NT2/D1 (cell line): ENCODE data around the gene SPRTN.

Experiments
- DNase-seq: peaks from one replicate; pipeline ENCODE4 v3.0.0-alpha.2; 2011; ENCODE audit warnings: low read depth, low spot score
- H3K27me3 ChIP-seq: 2 replicates; pipeline ENCODE4 v1.6.0; 2011; ENCODE audit warnings: mild to moderate bottlenecking; ENCODE audit not compliant: insufficient read length, insufficient read depth
- H3K36me3 ChIP-seq: 2 replicates; pipeline ENCODE4 v1.6.1; 2011; ENCODE audit warnings: mild to moderate bottlenecking, low read length, mixed read lengths; ENCODE audit not compliant: insufficient read depth, insufficient read length
- H3K4me1 ChIP-seq: 2 replicates; pipeline ENCODE4 v1.5.1; 2011; ENCODE audit not compliant: insufficient read depth, insufficient read length
- H3K4me3 ChIP-seq: 2 replicates; pipeline ENCODE4 v1.5.1; 2011; ENCODE audit warnings: low read depth; ENCODE audit not compliant: insufficient read length
- H3K9ac ChIP-seq: 2 replicates; pipeline ENCODE4 v1.6.0; 2011; ENCODE audit warnings: low read depth; ENCODE audit not compliant: insufficient read length
- H3K9me3 ChIP-seq: 2 replicates; pipeline ENCODE4 v1.5.1; 2011; ENCODE audit warnings: mild to moderate bottlenecking, low read length; ENCODE audit not compliant: insufficient read depth
- SUZ12 ChIP-seq: IDR thresholded peaks from 2 replicates; pipeline ENCODE4 v1.6.1; 2011; ENCODE audit not compliant: insufficient read length, insufficient read depth; ENCODE audit errors: extremely low read depth
- YY1 ChIP-seq: IDR thresholded peaks from 2 replicates; pipeline ENCODE4 v1.6.1; 2011; ENCODE audit not compliant: insufficient read length, insufficient read depth
- ZNF274 ChIP-seq: IDR thresholded peaks from 2 replicates; pipeline ENCODE4 v1.6.1; 2011; ENCODE audit warnings: mild to moderate bottlenecking, low read depth, low read length

The SPRTN gene

GRCh38 chr1:231362325-231362724 is 24.2 kb downstream of the SPRTN start:
- TF ChIP-seq SUZ12 (no peak), ZNF274 (no peak), YY1 (no peak)
- Histone ChIP-seq H3K9ac (no peak overlapping the region), H3K4me1 (no peaks in the 10 kb centered on the region), H3K4me3 (no peak overlapping the region), H3K9me3 (no peaks in the 10 kb centered on the region), H3K36me3 (peaks cover 14% of the 10 kb centered on the region), H3K27me3 (no peaks in the 10 kb centered on the region)
- DNase-seq, result no peak

DNA sequence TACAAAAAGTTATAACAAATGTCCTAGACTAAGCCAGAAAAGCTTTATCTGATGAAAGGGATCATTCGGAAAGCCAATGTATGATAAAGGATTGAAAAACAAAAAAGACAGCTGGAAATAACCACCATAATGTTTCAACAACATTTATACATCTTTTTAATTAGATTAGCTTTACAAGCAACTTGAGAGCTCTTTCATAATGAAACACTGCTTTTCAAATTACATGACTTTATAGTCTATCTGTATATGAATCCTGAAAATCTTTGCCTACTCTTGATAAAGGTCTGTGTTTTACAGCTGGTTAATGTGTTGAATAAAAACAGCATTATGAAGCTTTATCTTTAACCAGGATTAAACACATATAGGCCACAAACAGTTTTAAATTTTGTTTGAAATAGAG is 25.5 kb downstream of the SPRTN start:
- DNase-seq, result no peak
- Histone ChIP-seq H3K9ac (no peak overlapping the region), H3K9me3 (no peaks in the 10 kb centered on the region), H3K4me1 (no peaks in the 10 kb centered on the region), H3K4me3 (no peak overlapping the region), H3K36me3 (peaks cover 14% of the 10 kb centered on the region), H3K27me3 (no peaks in the 10 kb centered on the region)
- TF ChIP-seq YY1 (no peak), ZNF274 (no peak), SUZ12 (no peak)

GRCh38 chr1:231364192-231364591 is 26.1 kb downstream of the SPRTN start:
- no peak for TF ChIP-seq YY1
- no peak for TF ChIP-seq ZNF274
- TF ChIP-seq SUZ12, result no peak
- peaks cover 14% of the 10 kb centered on the region for H3K36me3 ChIP-seq

GRCh38 chr1:231369282-231369681 is 31.2 kb downstream of the SPRTN start:
- DNase-seq, result no peak
- Histone ChIP-seq H3K9me3 (no peaks in the 10 kb centered on the region), H3K9ac (no peak overlapping the region), H3K4me3 (no peak overlapping the region), H3K36me3 (peaks cover 13% of the 10 kb centered on the region), H3K27me3 (no peaks in the 10 kb centered on the region), H3K4me1 (no peaks in the 10 kb centered on the region)
- TF ChIP-seq SUZ12, result no peak
- no peak for TF ChIP-seq YY1
- no peak for TF ChIP-seq ZNF274

More at GRCh38 chr1:231364192-231364591, 26.1 kb downstream of the SPRTN start:
- no peak for DNase-seq
- Histone ChIP-seq H3K9ac (no peak overlapping the region), H3K27me3 (no peaks in the 10 kb centered on the region), H3K4me3 (no peak overlapping the region), H3K9me3 (no peaks in the 10 kb centered on the region), H3K4me1 (no peaks in the 10 kb centered on the region)

- H3K4me1 ChIP-seq, result no peaks in the 10 kb centered on the region
- TF ChIP-seq ZNF274 (no peak), YY1 (no peak)
- no peak for DNase-seq
- H3K4me3 ChIP-seq, result no peak overlapping the region
- H3K9me3 ChIP-seq, result no peaks in the 10 kb centered on the region
- no peak overlapping the region for H3K9ac ChIP-seq
- H3K27me3 ChIP-seq, result no peaks in the 10 kb centered on the region
- H3K36me3 ChIP-seq, result peaks cover 2% of the 10 kb centered on the region
Observed at GRCh38 chr1:231372501-231372900, 34.4 kb downstream of the SPRTN start.

- peaks cover 2% of the 10 kb centered on the region for H3K36me3 ChIP-seq
- H3K9me3 ChIP-seq, result no peaks in the 10 kb centered on the region
- no peak overlapping the region for H3K4me3 ChIP-seq
Observed at GRCh38 chr1:231374394-231374793, 36.3 kb downstream of the SPRTN start.

GRCh38 chr1:231376101-231376500 is 38.0 kb downstream of the SPRTN start:
- Histone ChIP-seq H3K9ac (no peak overlapping the region), H3K27me3 (no peaks in the 10 kb centered on the region), H3K4me3 (no peak overlapping the region), H3K4me1 (no peaks in the 10 kb centered on the region), H3K9me3 (no peaks in the 10 kb centered on the region), H3K36me3 (no peaks in the 10 kb centered on the region)
- DNase-seq, result no peak
- TF ChIP-seq ZNF274 (no peak), SUZ12 (no peak), YY1 (no peak)

More at GRCh38 chr1:231374394-231374793, 36.3 kb downstream of the SPRTN start:
- Histone ChIP-seq H3K27me3 (no peaks in the 10 kb centered on the region), H3K9ac (no peak overlapping the region), H3K4me1 (no peaks in the 10 kb centered on the region)
- TF ChIP-seq ZNF274 (no peak), SUZ12 (no peak), YY1 (no peak)
- DNase-seq, result no peak

DNA sequence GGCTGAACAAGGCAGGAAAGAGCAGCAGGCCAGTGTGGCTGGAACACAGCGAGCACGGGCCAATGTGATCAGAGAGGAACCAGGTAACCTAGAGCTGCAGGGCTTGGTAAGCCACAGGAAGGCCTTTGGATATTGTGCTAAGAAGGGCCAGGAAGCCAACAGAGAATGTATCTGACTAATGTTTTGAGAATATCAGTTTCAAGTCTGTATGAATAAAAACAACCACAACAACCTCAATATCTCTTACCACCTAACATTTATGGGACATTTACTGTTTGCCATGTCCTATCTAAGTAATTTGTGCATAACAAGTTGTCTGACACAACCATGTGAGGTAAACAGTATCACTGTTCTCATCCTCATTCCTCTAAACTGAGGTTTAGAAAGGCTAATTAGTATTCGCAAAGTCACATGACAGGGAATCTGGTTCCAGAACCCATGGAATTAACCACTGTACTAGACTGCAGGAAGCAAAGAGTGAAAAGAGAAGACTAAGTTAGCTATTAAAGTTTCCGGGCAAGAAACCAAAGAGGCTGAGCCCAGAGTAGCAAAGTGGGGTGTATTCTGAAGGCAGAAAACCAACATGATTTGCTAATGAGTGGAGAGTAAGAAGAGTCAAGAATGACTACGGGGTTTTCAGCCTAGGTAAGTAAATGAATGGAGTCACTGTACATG is 38.9 kb downstream of the SPRTN start:
- H3K36me3 ChIP-seq, result no peaks in the 10 kb centered on the region
- no peak overlapping the region for H3K4me3 ChIP-seq
- H3K9me3 ChIP-seq, result no peaks in the 10 kb centered on the region
- TF ChIP-seq ZNF274 (no peak), YY1 (no peak), SUZ12 (no peak)
- H3K9ac ChIP-seq, result no peak overlapping the region
- no peaks in the 10 kb centered on the region for H3K4me1 ChIP-seq
- H3K27me3 ChIP-seq, result no peaks in the 10 kb centered on the region
- DNase-seq, result no peak
